Measurements from ENCODE around the gene MTAP.
"Not testable (repeated sequence)": the region's sequence is repeated elsewhere in the genome, so short reads cannot be mapped to it uniquely, and the experiment has no call there.

MTAP gene

GRCh38 chr9:21958833-21959232, 156.4 kb downstream of the MTAP start:
- no peak for TF ChIP-seq CTCF (IDR thresholded peaks at IDR 0.05; ENCODE audit: insufficient read depth, low read length, poor library complexity, severe bottlenecking)
- Histone ChIP-seq H3K27me3 (replicated peaks; ENCODE audit: control insufficient read depth, insufficient read depth, low read length) (no peaks in the 10 kb centered on the region; the same call in 1 of the 2 replicates), H3K4me3 (replicated peaks; ENCODE audit: low read depth, low read length) (no peak overlapping the region), H3K36me3 (ENCODE audit: control insufficient read depth, insufficient read depth, low read length) (no peaks in the 10 kb centered on the region)
- no peak for DNase-seq (ENCODE audit: extremely low read depth, insufficient read length)

- not testable (repeated sequence) for H3K36me3 ChIP-seq (ENCODE audit: control insufficient read depth, insufficient read depth, low read length); H3K4me3 ChIP-seq (replicated peaks; ENCODE audit: low read depth, low read length); DNase-seq (ENCODE audit: extremely low read depth, insufficient read length); H3K27me3 ChIP-seq (replicated peaks; ENCODE audit: control insufficient read depth, insufficient read depth, low read length)
Observed at GRCh38 chr9:21959268-21959667, 156.8 kb downstream of the MTAP start.

GRCh38 chr9:21961569-21961968, 159.1 kb downstream of the MTAP start:
- no peaks in the 10 kb centered on the region for H3K27me3 ChIP-seq (replicated peaks; ENCODE audit: control insufficient read depth, insufficient read depth, low read length)
- no peak for DNase-seq (ENCODE audit: extremely low read depth, insufficient read length)
- TF ChIP-seq CTCF (IDR thresholded peaks at IDR 0.05; ENCODE audit: insufficient read depth, low read length, poor library complexity, severe bottlenecking), result no peak
- no peaks in the 10 kb centered on the region for H3K36me3 ChIP-seq (ENCODE audit: control insufficient read depth, insufficient read depth, low read length)
- H3K4me3 ChIP-seq (replicated peaks; ENCODE audit: low read depth, low read length), result no peak overlapping the region

- Histone ChIP-seq H3K27me3 (replicated peaks; ENCODE audit: control insufficient read depth, insufficient read depth, low read length) (no peaks in the 10 kb centered on the region; the same call in none of the 2 replicates), H3K4me3 (replicated peaks; ENCODE audit: low read depth, low read length) (peak overlapping the region; percentile 40), H3K36me3 (ENCODE audit: control insufficient read depth, insufficient read depth, low read length) (no peaks in the 10 kb centered on the region)
- peak; percentile 70 for DNase-seq (ENCODE audit: extremely low read depth, insufficient read length)
- TF ChIP-seq CTCF (IDR thresholded peaks at IDR 0.05; ENCODE audit: insufficient read depth, low read length, poor library complexity, severe bottlenecking), result no peak
Observed at GRCh38 chr9:21964925-21965385, 162.5 kb downstream of the MTAP start.

GRCh38 chr9:21965401-21965951, 163.0 kb downstream of the MTAP start:
- peak; percentile 64 for DNase-seq (ENCODE audit: extremely low read depth, insufficient read length)
- H3K4me3 ChIP-seq (replicated peaks; ENCODE audit: low read depth, low read length), result peak overlapping the region; percentile 40
- TF ChIP-seq CTCF (IDR thresholded peaks at IDR 0.05; ENCODE audit: insufficient read depth, low read length, poor library complexity, severe bottlenecking), result peak; percentile 74
- no peaks in the 10 kb centered on the region; the same call in none of the 2 replicates for H3K27me3 ChIP-seq (replicated peaks; ENCODE audit: control insufficient read depth, insufficient read depth, low read length)
- no peaks in the 10 kb centered on the region for H3K36me3 ChIP-seq (ENCODE audit: control insufficient read depth, insufficient read depth, low read length)

- Histone ChIP-seq H3K27me3 (replicated peaks; ENCODE audit: control insufficient read depth, insufficient read depth, low read length) (no peaks in the 10 kb centered on the region; the same call in none of the 2 replicates), H3K36me3 (ENCODE audit: control insufficient read depth, insufficient read depth, low read length) (no peaks in the 10 kb centered on the region), H3K4me3 (replicated peaks; ENCODE audit: low read depth, low read length) (no peak overlapping the region)
- DNase-seq (ENCODE audit: extremely low read depth, insufficient read length), result no peak
- no peak for TF ChIP-seq CTCF (IDR thresholded peaks at IDR 0.05; ENCODE audit: insufficient read depth, low read length, poor library complexity, severe bottlenecking)
Observed at GRCh38 chr9:21966140-21966851, 163.9 kb downstream of the MTAP start.

Measured in GM06990 (cell line).